22Rv1 (cell line): ENCODE data around the gene ANKRD63.

ENCODE experiments used
- H3K27ac ChIP-seq: fragments of 450-650 bp; 2 replicates; pipeline ENCODE4 v1.5.1; 2017
- CTCF ChIP-seq: fragments of 450-650 bp; IDR thresholded peaks from 2 replicates; pipeline ENCODE4 v1.5.1; 2017; ENCODE audit warnings: mild to moderate bottlenecking
- ZFX ChIP-seq: fragments of 450-650 bp; IDR thresholded peaks from 2 replicates; pipeline ENCODE4 v1.6.1; 2017; ENCODE audit warnings: antibody characterized with exemption, borderline replicate concordance

The ANKRD63 gene

GRCh38 chr15:40282869-40283614 is at the start of gene ANKRD63:
Gene ANKRD63, minus strand, starts transcription at chr15:40283064. Its CDS starts 478 bp downstream, at chr15:40282586.
- TF ChIP-seq CTCF (no peak), ZFX (no peak)
- no peak within 1 kb of the TSS for H3K27ac ChIP-seq

GRCh38 chr15:40332113-40332781 is 49.4 kb upstream of the ANKRD63 start:
- H3K27ac ChIP-seq, result no peak overlapping the region
- TF ChIP-seq ZFX (no peak), CTCF (no peak)

- TF ChIP-seq CTCF, result no peak
- no peak for TF ChIP-seq ZFX
- H3K27ac ChIP-seq, result no peak overlapping the region
These were observed 48.8 kb upstream of the ANKRD63 start for GRCh38 chr15:40331637-40332036.

GRCh38 chr15:40331026-40331425 is 48.2 kb upstream of the ANKRD63 start:
- no peak overlapping the region for H3K27ac ChIP-seq
- TF ChIP-seq CTCF, result no peak
- no peak for TF ChIP-seq ZFX

GRCh38 chr15:40330368-40330836 is 47.5 kb upstream of the ANKRD63 start:
- no peak for TF ChIP-seq ZFX
- TF ChIP-seq CTCF, result no peak
- H3K27ac ChIP-seq, result no peak overlapping the region

GRCh38 chr15:40329804-40330203 is 46.9 kb upstream of the ANKRD63 start:
- H3K27ac ChIP-seq, result no peak overlapping the region
- TF ChIP-seq CTCF (no peak), ZFX (no peak)

GRCh38 chr15:40328751-40329150 is 45.9 kb upstream of the ANKRD63 start:
- no peak overlapping the region for H3K27ac ChIP-seq
- no peak for TF ChIP-seq ZFX
- no peak for TF ChIP-seq CTCF
